Left renal cortex interstitium (tissue), 4 donors: Measurements from ENCODE around the gene KRTAP10-8. TPM values are rescaled to one million over a fixed set of nuclear protein-coding genes. Genes with fewer than 3 reads are reported as not detected.
"Not testable (repeated sequence)": the region's sequence is repeated elsewhere in the genome, so short reads cannot be mapped to it uniquely, and the experiment has no call there.

ENCODE experiments used
- DNase-seq, 4 donors: peaks; one replicate each; pipeline ENCODE4 v3.0.0-alpha.2; 2013; ENCODE audit warnings: low read depth in 4 of 4, low spot score in 2 of 4, missing footprints in 1 of 4
- polyA plus RNA-seq, 4 donors: library from polyadenylated mRNA; unstranded; fragments of 120-200 nt; gene quantifications; one replicate each; pipeline ENCODE4 v1.2.1, GENCODE V29; 2013; ENCODE audit not compliant: insufficient read length in 4 of 4

Gene KRTAP10-8
- polyA plus RNA-seq, 4 donors, result not detected

GRCh38 chr21:44658541-44658910, 46.6 kb downstream of the KRTAP10-8 start:
- DNase-seq, result no peak

DNA sequence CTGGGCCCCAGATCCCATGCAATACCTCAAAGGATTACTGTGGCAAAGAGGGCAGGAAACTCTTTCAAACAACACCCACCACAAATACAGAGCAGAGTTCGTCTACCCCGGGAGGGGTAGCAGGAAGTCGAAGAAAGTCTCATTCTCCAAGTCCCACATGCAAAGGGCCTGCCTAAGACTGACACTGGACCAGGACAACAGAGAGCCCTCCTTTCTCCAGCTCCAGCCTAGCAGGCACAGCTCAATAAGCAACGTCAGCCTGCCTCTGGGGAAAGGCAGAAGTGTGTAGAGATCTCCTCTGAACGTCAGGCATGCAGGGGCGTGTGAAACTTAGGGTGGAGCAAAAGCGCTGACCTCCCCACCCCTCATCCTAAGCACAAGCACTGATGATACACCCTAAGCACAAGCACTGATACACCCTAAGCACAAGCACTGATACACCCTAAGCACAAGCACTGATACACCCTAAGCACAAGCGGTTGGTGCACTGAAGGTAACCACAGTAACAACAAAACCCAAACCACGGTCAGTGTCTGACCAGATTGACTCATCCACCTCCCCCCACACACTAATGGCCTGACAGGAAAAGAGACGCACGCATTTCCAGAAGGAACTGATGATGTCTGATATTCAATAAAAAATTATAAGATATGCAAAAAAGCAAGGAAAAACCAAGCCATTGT, 47.2 kb downstream of the KRTAP10-8 start:
- DNase-seq, result no peak

DNA sequence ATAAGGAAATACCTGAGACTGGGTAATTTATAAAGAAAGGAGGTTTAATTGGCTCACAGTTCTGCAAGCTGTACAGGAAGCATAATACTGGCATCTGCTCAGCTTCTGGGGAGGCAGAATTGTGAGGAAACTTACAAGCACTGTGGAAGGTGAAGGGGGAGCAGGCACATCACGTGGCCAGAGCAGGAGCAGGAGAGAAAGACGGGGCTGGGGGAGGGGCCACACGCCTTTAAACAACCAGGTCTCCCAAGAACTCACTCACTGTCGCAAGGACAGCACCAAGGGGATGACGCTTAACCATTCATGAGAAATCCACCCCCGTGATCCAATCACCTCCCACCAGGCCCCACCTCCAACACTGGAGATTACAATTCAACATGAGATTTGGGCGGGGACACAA, 49.7 kb downstream of the KRTAP10-8 start:
- DNase-seq, result not testable (repeated sequence)

Other genes starting within 250 kb of the KRTAP10-8 start
- 1 to 10 TPM; 4.4 to 6.0 (median 5.0) TPM for gene LRRC3, start 156.6 kb upstream of the KRTAP10-8 start, polyA plus RNA-seq
- gene KRTAP10-1, start 71.9 kb upstream of the KRTAP10-8 start, polyA plus RNA-seq, result not detected
- gene KRTAP10-2, start 60.6 kb upstream of the KRTAP10-8 start, polyA plus RNA-seq, result not detected
- gene KRTAP10-3, start 53.3 kb upstream of the KRTAP10-8 start, polyA plus RNA-seq, result not detected
- gene KRTAP10-4, start 38.4 kb upstream of the KRTAP10-8 start, polyA plus RNA-seq, result not detected
- not detected for gene KRTAP10-5, start 31.5 kb upstream of the KRTAP10-8 start, polyA plus RNA-seq
- gene KRTAP10-6, start 19.6 kb upstream of the KRTAP10-8 start, polyA plus RNA-seq, result not detected
- not detected for gene KRTAP10-7, start 11.5 kb upstream of the KRTAP10-8 start, polyA plus RNA-seq
- gene KRTAP10-9, start 15.0 kb downstream of the KRTAP10-8 start, polyA plus RNA-seq, result not detected
- not detected for gene KRTAP10-10, start 25.3 kb downstream of the KRTAP10-8 start, polyA plus RNA-seq
- gene KRTAP10-11, start 34.3 kb downstream of the KRTAP10-8 start, polyA plus RNA-seq, result not detected
- gene KRTAP12-4, start 42.6 kb downstream of the KRTAP10-8 start, polyA plus RNA-seq, result not detected
- not detected for gene KRTAP12-3, start 45.9 kb downstream of the KRTAP10-8 start, polyA plus RNA-seq
- gene KRTAP12-2, start 54.8 kb downstream of the KRTAP10-8 start, polyA plus RNA-seq, result not detected
- not detected for gene KRTAP12-1, start 70.1 kb downstream of the KRTAP10-8 start, polyA plus RNA-seq
- gene KRTAP10-12, start 85.1 kb downstream of the KRTAP10-8 start, polyA plus RNA-seq, result not detected
- 1 to 10 TPM in 2 of 4 donors, under 1 TPM in 2; 0.55 to 1.1 (median 0.80) TPM for gene TSPEAR, start 99.5 kb downstream of the KRTAP10-8 start, polyA plus RNA-seq
- gene UBE2G2, start 189.7 kb downstream of the KRTAP10-8 start, polyA plus RNA-seq, result 100 to 1,000 TPM in 2 of 4 donors, 10 to 100 TPM in 2; 66.0 to 141 (median 107) TPM
- gene SUMO3, start 206.0 kb downstream of the KRTAP10-8 start, polyA plus RNA-seq, result 100 to 1,000 TPM in 3 of 4 donors, 10 to 100 TPM in 1; 99.6 to 121 (median 113) TPM